ENCODE results near the gene SHC4. TPM values are rescaled to one million over a fixed set of nuclear protein-coding genes. Genes with fewer than 3 reads are reported as not detected.

The SHC4 gene
- total and polyA plus RNA-seq, 9 of the 15 experiments (the other 6 are each of a cell fraction or from before 2014, with no cell fraction given), result 0.43 to 1.2 (median 0.67) TPM

DNA sequence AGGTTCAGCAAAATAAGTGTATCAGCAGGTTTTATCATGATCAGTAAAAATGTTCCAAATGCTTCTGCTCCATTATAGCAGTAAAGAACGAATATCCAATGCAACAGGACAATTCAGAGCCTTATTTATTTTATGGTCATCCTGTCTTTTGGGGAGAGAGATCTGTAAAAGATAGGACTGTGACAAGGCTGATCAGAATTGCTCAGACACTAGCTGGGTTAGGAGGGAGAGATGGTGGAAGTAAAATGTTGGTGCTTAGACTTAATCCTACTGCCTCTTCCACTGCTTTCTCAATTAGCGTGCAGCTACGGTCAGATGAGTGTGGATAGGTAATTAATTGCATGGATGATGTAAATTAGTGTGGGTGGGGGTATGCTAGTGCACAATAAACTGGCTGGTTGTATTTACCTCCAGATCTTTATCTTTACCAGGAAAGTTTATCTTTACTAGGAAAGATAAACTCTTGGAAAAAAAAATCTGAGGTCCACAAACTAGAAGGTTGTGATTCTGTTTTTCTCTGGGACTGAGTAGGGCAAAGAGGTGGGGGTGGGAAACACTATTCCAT is 83.6 kb downstream of the SHC4 start (continued):
- TF ChIP-seq, protein P1, sequence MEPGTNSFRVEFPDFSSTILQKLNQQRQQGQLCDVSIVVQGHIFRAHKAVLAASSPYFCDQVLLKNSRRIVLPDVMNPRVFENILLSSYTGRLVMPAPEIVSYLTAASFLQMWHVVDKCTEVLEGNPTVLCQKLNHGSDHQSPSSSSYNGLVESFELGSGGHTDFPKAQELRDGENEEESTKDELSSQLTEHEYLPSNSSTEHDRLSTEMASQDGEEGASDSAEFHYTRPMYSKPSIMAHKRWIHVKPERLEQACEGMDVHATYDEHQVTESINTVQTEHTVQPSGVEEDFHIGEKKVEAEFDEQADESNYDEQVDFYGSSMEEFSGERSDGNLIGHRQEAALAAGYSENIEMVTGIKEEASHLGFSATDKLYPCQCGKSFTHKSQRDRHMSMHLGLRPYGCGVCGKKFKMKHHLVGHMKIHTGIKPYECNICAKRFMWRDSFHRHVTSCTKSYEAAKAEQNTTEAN (CRISPR knock-in tag; IDR thresholded peaks at IDR 0.05), result no peak
- no peak for TF ChIP-seq TAF15 (IDR thresholded peaks at IDR 0.05; ENCODE audit: low read depth, low read length)
- TF ChIP-seq SMARCA4 (IDR thresholded peaks at IDR 0.05), result peak; percentile 27; the same call in 1 of the 2 replicates
- no peak for TF ChIP-seq MYC (IDR thresholded peaks at IDR 0.05; ENCODE audit: low read depth, low read length)
- no peak for TF ChIP-seq MYC (CRISPR knock-in tag; IDR thresholded peaks at IDR 0.05; ENCODE audit: borderline replicate concordance, low read depth)
- TF ChIP-seq, protein P2, sequence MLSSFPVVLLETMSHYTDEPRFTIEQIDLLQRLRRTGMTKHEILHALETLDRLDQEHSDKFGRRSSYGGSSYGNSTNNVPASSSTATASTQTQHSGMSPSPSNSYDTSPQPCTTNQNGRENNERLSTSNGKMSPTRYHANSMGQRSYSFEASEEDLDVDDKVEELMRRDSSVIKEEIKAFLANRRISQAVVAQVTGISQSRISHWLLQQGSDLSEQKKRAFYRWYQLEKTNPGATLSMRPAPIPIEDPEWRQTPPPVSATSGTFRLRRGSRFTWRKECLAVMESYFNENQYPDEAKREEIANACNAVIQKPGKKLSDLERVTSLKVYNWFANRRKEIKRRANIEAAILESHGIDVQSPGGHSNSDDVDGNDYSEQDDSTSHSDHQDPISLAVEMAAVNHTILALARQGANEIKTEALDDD (IDR thresholded peaks at IDR 0.05), result peak; percentile 72; the same call in 1 of the 2 replicates
- no peak for TF ChIP-seq ZZZ3 (IDR thresholded peaks at IDR 0.05)
- TF ChIP-seq, protein P3, sequence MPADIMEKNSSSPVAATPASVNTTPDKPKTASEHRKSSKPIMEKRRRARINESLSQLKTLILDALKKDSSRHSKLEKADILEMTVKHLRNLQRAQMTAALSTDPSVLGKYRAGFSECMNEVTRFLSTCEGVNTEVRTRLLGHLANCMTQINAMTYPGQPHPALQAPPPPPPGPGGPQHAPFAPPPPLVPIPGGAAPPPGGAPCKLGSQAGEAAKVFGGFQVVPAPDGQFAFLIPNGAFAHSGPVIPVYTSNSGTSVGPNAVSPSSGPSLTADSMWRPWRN (IDR thresholded peaks at IDR 0.05; ENCODE audit: low read depth), result peak; percentile 34; the same call in 1 of the 2 replicates
- 0 out of 2 replicates have a peak, but pooled peaks have one; percentile 4 for TF ChIP-seq JUND (IDR thresholded peaks at IDR 0.05; ENCODE audit: borderline replicate concordance, low read depth, low read length)
- no peak for TF ChIP-seq JUND (tag; IDR thresholded peaks at IDR 0.05; ENCODE audit: borderline replicate concordance, low read depth, low read length)
- no peak for TF ChIP-seq RNF2 (IDR thresholded peaks at IDR 0.05)
- no peak for TF ChIP-seq CBX8 (IDR thresholded peaks at IDR 0.05; ENCODE audit: borderline replicate concordance, extremely low read depth, low read depth, low read length, poor library complexity, severe bottlenecking)
- TF ChIP-seq TBL1XR1 (IDR thresholded peaks at IDR 0.05; ENCODE audit: low read length in 2 of 2), result 0 out of 4 replicates have a peak, but pooled peaks of 1 of the 2 experiments have one; percentile 27
- peak; percentile 43; the same call in 1 of the 2 replicates for TF ChIP-seq ZNF316 (IDR thresholded peaks at IDR 0.05)
- TF ChIP-seq ZNF384 (IDR thresholded peaks at IDR 0.05; ENCODE audit: low read depth, low read length), result no peak
- TF ChIP-seq, protein P4, sequence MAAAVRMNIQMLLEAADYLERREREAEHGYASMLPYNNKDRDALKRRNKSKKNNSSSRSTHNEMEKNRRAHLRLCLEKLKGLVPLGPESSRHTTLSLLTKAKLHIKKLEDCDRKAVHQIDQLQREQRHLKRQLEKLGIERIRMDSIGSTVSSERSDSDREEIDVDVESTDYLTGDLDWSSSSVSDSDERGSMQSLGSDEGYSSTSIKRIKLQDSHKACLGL (CRISPR knock-in tag; IDR thresholded peaks at IDR 0.05; ENCODE audit: borderline replicate concordance, poor library complexity, severe bottlenecking), result no peak
- TF ChIP-seq ZNF311 (CRISPR knock-in tag; IDR thresholded peaks at IDR 0.05), result no peak
- TF ChIP-seq, protein P5, sequence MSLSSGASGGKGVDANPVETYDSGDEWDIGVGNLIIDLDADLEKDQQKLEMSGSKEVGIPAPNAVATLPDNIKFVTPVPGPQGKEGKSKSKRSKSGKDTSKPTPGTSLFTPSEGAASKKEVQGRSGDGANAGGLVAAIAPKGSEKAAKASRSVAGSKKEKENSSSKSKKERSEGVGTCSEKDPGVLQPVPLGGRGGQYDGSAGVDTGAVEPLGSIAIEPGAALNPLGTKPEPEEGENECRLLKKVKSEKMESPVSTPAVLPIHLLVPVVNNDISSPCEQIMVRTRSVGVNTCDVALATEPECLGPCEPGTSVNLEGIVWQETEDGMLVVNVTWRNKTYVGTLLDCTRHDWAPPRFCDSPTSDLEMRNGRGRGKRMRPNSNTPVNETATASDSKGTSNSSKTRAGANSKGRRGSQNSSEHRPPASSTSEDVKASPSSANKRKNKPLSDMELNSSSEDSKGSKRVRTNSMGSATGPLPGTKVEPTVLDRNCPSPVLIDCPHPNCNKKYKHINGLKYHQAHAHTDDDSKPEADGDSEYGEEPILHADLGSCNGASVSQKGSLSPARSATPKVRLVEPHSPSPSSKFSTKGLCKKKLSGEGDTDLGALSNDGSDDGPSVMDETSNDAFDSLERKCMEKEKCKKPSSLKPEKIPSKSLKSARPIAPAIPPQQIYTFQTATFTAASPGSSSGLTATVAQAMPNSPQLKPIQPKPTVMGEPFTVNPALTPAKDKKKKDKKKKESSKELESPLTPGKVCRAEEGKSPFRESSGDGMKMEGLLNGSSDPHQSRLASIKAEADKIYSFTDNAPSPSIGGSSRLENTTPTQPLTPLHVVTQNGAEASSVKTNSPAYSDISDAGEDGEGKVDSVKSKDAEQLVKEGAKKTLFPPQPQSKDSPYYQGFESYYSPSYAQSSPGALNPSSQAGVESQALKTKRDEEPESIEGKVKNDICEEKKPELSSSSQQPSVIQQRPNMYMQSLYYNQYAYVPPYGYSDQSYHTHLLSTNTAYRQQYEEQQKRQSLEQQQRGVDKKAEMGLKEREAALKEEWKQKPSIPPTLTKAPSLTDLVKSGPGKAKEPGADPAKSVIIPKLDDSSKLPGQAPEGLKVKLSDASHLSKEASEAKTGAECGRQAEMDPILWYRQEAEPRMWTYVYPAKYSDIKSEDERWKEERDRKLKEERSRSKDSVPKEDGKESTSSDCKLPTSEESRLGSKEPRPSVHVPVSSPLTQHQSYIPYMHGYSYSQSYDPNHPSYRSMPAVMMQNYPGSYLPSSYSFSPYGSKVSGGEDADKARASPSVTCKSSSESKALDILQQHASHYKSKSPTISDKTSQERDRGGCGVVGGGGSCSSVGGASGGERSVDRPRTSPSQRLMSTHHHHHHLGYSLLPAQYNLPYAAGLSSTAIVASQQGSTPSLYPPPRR (CRISPR knock-in tag; IDR thresholded peaks at IDR 0.05; ENCODE audit: borderline replicate concordance), result no peak
- peak; percentile 30; the same call in 1 of the 2 replicates for TF ChIP-seq HDGF (IDR thresholded peaks at IDR 0.05)
- no peak for TF ChIP-seq ZKSCAN1 (IDR thresholded peaks at IDR 0.05; ENCODE audit: low read depth, low read length)

Data from K562 (cell line).